ENCODE data around the gene LEMD2.

Gene LEMD2

DNA sequence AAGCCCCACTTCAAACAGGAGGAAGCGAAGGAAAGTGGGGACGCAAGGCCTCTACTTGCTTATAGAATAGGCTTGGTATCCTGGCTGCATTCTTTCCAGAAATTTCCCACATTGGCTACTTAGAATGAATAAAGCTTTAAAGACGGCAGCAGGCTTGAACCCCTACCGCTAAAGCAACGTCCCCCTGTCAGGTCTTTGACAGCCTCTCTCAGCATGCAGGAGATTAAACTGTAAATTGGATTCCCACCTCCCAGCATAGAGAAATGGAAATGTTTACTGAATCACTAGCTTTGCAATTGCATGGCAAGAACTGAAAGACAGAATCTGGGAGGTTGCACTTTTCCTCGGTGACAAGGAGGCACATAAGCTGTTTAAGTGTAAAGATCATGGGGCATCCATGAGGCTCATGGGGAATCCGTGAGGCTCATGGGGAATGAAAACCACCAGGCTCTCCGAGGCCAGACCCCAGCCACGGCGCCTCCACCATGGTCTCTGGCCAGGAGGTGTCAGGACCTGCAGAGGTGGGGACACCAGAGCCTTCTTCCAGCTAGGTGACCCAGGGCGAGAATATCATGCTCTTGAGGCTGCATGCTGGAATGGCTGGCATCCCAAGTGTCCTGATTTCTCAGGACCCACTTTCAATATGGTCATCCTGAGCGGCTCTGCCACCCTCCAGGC, 10.3 kb downstream of the LEMD2 start:
- Histone ChIP-seq H3K36me3 (ENCODE audit: control insufficient read depth, insufficient read depth, low read length) (peaks cover 47% of the 10 kb centered on the region), H3K4me3 (replicated peaks; ENCODE audit: low read depth, low read length) (no peak overlapping the region), H3K27me3 (replicated peaks; ENCODE audit: control insufficient read depth, insufficient read depth, low read length) (no peaks in the 10 kb centered on the region)
- TF ChIP-seq, protein P1, sequence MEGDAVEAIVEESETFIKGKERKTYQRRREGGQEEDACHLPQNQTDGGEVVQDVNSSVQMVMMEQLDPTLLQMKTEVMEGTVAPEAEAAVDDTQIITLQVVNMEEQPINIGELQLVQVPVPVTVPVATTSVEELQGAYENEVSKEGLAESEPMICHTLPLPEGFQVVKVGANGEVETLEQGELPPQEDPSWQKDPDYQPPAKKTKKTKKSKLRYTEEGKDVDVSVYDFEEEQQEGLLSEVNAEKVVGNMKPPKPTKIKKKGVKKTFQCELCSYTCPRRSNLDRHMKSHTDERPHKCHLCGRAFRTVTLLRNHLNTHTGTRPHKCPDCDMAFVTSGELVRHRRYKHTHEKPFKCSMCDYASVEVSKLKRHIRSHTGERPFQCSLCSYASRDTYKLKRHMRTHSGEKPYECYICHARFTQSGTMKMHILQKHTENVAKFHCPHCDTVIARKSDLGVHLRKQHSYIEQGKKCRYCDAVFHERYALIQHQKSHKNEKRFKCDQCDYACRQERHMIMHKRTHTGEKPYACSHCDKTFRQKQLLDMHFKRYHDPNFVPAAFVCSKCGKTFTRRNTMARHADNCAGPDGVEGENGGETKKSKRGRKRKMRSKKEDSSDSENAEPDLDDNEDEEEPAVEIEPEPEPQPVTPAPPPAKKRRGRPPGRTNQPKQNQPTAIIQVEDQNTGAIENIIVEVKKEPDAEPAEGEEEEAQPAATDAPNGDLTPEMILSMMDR (IDR thresholded peaks at IDR 0.05; ENCODE audit: insufficient read depth, low read length, poor library complexity, severe bottlenecking), result no peak
- DNase-seq (ENCODE audit: extremely low read depth, insufficient read length), result no peak

DNA sequence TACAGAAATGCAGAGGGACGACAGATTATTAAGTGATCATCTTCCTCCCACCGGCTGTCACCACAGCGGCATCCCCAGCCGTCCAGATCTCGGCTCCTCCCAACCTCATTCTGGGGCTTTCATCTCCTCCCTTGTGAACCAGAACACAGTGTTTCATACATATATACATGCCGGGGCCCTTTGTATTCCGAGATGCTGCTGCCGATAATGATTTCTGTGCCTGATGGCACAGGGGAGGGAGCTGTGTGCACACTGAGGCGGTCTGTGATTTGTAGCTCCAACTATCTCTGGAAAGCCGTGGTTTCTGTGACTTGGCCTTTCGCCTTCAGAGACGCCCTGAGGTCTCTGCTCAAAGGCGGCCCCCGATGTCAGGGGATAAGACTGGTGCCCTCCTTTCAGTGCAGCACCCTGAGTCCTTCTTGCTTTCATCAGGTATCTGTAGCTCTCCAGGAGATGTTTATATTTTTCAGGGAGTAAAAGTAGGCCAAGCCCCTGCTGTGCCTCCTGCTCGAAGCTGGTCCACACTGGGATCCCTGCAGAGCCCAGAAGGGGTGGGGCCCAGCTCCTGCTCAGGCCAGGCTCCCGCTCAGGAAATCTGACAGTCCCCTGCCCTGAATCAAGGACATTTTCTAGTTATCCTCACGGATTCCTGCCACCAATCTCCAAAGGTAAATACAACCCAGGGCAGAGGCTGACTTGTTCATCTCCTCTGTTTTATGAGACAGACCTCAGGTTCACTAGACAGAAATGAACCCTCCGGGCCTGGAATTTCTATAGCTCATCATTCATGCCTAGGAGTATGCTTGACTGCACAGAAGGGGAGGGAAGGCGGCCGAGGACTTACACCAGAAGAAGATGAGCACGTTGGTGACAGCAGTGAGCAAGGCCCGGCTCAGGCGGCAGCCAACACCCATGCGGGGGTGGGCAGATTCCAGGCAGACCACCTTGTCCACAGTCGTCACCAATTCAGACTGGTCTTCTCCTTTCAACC, 11.2 kb downstream of the LEMD2 start:
- no peak for DNase-seq (ENCODE audit: extremely low read depth, insufficient read length)
- H3K27me3 ChIP-seq (replicated peaks; ENCODE audit: control insufficient read depth, insufficient read depth, low read length), result no peaks in the 10 kb centered on the region
- H3K4me3 ChIP-seq (replicated peaks; ENCODE audit: low read depth, low read length), result no peak overlapping the region
- TF ChIP-seq, protein P1 (IDR thresholded peaks at IDR 0.05; ENCODE audit: insufficient read depth, low read length, poor library complexity, severe bottlenecking), result no peak
- H3K36me3 ChIP-seq (ENCODE audit: control insufficient read depth, insufficient read depth, low read length), result peaks cover 45% of the 10 kb centered on the region

DNA sequence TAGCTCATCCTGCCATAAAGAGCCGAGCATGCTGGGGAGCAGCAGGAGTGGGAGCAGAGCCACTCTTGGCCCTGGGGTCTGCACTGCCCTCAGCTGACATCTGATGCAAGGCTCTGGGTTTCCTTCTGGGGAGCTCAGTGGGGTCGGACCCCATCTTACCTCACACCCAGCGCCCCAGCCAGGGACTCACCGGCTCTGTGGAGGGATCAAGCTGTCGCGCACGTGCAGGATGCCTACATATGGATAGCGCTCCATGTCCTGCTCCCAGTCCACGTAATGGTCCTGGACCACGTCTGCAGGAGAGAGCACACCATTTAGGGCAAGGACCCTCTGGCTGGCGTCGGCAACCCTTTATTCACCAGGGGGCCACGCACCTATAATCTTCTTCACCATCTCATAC, 12.2 kb downstream of the LEMD2 start:
- TF ChIP-seq, protein P1 (IDR thresholded peaks at IDR 0.05; ENCODE audit: insufficient read depth, low read length, poor library complexity, severe bottlenecking), result no peak
- no peak overlapping the region for H3K4me3 ChIP-seq (replicated peaks; ENCODE audit: low read depth, low read length)
- no peaks in the 10 kb centered on the region for H3K27me3 ChIP-seq (replicated peaks; ENCODE audit: control insufficient read depth, insufficient read depth, low read length)
- H3K36me3 ChIP-seq (ENCODE audit: control insufficient read depth, insufficient read depth, low read length), result peaks cover 47% of the 10 kb centered on the region
- no peak for DNase-seq (ENCODE audit: extremely low read depth, insufficient read length)

DNA sequence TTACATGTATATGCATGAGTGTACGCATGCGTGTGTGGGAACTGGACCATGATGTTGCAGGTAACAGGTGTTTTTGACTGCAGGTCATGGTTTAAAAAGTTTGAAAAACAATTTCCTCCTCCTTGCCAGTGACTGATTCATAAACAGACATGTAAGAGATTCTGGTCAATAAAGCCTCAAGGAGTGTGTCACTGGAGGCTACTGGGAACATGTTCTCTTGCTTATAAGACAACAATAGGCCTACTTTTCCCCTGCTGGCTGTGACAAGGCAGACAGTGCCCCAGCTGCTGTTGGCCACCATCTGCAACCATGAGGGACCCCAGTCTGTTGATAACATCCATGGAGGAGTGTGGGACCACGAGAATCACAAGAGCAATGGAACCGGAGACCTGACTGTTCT, 12.7 kb downstream of the LEMD2 start:
- TF ChIP-seq, protein P1 (IDR thresholded peaks at IDR 0.05; ENCODE audit: insufficient read depth, low read length, poor library complexity, severe bottlenecking), result no peak
- Histone ChIP-seq H3K36me3 (ENCODE audit: control insufficient read depth, insufficient read depth, low read length) (peaks cover 46% of the 10 kb centered on the region), H3K4me3 (replicated peaks; ENCODE audit: low read depth, low read length) (no peak overlapping the region), H3K27me3 (replicated peaks; ENCODE audit: control insufficient read depth, insufficient read depth, low read length) (no peaks in the 10 kb centered on the region)
- no peak for DNase-seq (ENCODE audit: extremely low read depth, insufficient read length)

DNA sequence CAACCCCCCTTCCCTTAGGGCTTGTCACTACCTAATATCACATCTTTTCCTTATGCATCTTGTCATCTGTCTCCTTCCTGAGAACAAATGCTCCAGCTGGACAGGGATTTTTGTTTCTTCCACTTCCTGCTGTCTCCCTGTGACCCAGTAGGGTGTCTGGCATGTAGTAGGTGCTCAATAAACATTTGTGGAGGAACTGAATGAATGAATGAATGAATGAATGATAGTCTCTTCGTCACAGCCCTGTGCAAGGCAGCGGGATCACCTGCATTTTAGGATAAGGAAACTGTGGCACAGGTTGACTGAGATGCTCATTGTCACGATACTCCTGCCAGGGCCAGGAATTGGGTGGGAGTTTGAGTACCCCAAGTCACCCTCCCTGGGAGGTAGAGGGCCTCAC, 14.2 kb downstream of the LEMD2 start:
- Histone ChIP-seq H3K36me3 (ENCODE audit: control insufficient read depth, insufficient read depth, low read length) (peaks cover 42% of the 10 kb centered on the region), H3K4me3 (replicated peaks; ENCODE audit: low read depth, low read length) (no peak overlapping the region), H3K27me3 (replicated peaks; ENCODE audit: control insufficient read depth, insufficient read depth, low read length) (no peaks in the 10 kb centered on the region)
- TF ChIP-seq, protein P1 (IDR thresholded peaks at IDR 0.05; ENCODE audit: insufficient read depth, low read length, poor library complexity, severe bottlenecking), result no peak
- no peak for DNase-seq (ENCODE audit: extremely low read depth, insufficient read length)

Measured in GM06990 (cell line).